Measurements from ENCODE around the gene MEDAG.

Gene MEDAG

GRCh38 chr13:30905932-30906383 lies at the start of gene MEDAG:
Gene MEDAG (plus strand): TSS chr13:30906271. CDS start chr13:30906516, 245 bp downstream.
- DNase-seq (ENCODE audit: low spot score), result no peak
- TF ChIP-seq CTCF (IDR thresholded peaks at IDR 0.05; ENCODE audit: extremely low read depth, missing control alignments), result no peak

GRCh38 chr13:30857018-30857417 lies 49.1 kb upstream of the MEDAG start:
- no peak for DNase-seq (ENCODE audit: low spot score)
- no peak for TF ChIP-seq CTCF (IDR thresholded peaks at IDR 0.05; ENCODE audit: extremely low read depth, missing control alignments)

GRCh38 chr13:30857636-30858035 lies 48.4 kb upstream of the MEDAG start:
- no peak for TF ChIP-seq CTCF (IDR thresholded peaks at IDR 0.05; ENCODE audit: extremely low read depth, missing control alignments)
- DNase-seq (ENCODE audit: low spot score), result no peak

- TF ChIP-seq CTCF (IDR thresholded peaks at IDR 0.05; ENCODE audit: extremely low read depth, missing control alignments), result no peak
- no peak for DNase-seq (ENCODE audit: low spot score)
Observed at GRCh38 chr13:30859326-30859725, 46.7 kb upstream of the MEDAG start.

- DNase-seq (ENCODE audit: low spot score), result no peak
- no peak for TF ChIP-seq CTCF (IDR thresholded peaks at IDR 0.05; ENCODE audit: extremely low read depth, missing control alignments)
Observed at GRCh38 chr13:30861163-30861562, 44.9 kb upstream of the MEDAG start.

- no peak for DNase-seq (ENCODE audit: low spot score)
- no peak for TF ChIP-seq CTCF (IDR thresholded peaks at IDR 0.05; ENCODE audit: extremely low read depth, missing control alignments)
Observed at GRCh38 chr13:30861836-30862467, 44.1 kb upstream of the MEDAG start.

- no peak for TF ChIP-seq CTCF (IDR thresholded peaks at IDR 0.05; ENCODE audit: extremely low read depth, missing control alignments)
- DNase-seq (ENCODE audit: low spot score), result no peak
Observed at GRCh38 chr13:30862707-30863106, 43.4 kb upstream of the MEDAG start.

Data from GM20000 (cell line).